B cell (primary cell): ENCODE results near the gene MTERF2. TPM values are rescaled to one million over a fixed set of nuclear protein-coding genes. Genes with fewer than 3 reads are reported as not detected.

Experiments
- ATAC-seq: fragments of 200-7000 bp; cut with Tn5 transposase; one replicate; pipeline ENCODE4 v1.10.0; 2021; ENCODE audit warnings: low read depth, mild to moderate bottlenecking, moderate number of reproducible peaks, moderate library complexity
- CTCF ChIA-PET: fragments of 350-600 bp; sonication (Branson Sonifier 250); formaldehyde crosslinking; loops from one replicate; lab custom pipeline; 2021; ENCODE audit warnings: antibody characterized with exemption, inconsistent platforms; lab: Charles Lee
- POLR2A ChIA-PET: fragments of 350-600 bp; sonication (Branson Sonifier 250); formaldehyde crosslinking; loops from one replicate; lab custom pipeline; 2021; ENCODE audit warnings: antibody characterized with exemption; lab: Charles Lee
- DNase-seq: peaks from one replicate; pipeline ENCODE4 v3.0.0; 2013
- H2AFZ ChIP-seq: 2 replicates; pipeline ENCODE4 v1.6.1; 2012; ENCODE audit warnings: mild to moderate bottlenecking, low read depth, low read length; ENCODE audit not compliant: insufficient read depth, poor library complexity, severe bottlenecking
- H3K27ac ChIP-seq, 2 donors: 1 replicate in 1 of 2; 2 replicates in 1 of 2; pipeline ENCODE4 v1.5.1; 2012 to 2013; ENCODE audit warnings: low read length in 2 of 2, mild to moderate bottlenecking in 2 of 2, moderate library complexity in 1 of 2
- H3K27me3 ChIP-seq, 4 experiments: fragments of 200-600 bp in 1 of 4; sonication (generic) in 1 of 4; replicated peaks in 1 of 4; 1 replicate in 2 of 4; 2 replicates in 2 of 4; pipeline versions ENCODE4 v1.6.1 to v1.7.0; 2013 to 2016; ENCODE audit warnings: low read length in 3 of 4, mild to moderate bottlenecking in 2 of 4, mixed read lengths in 1 of 4, moderate library complexity in 1 of 4; ENCODE audit not compliant: insufficient read depth in 4 of 4, control insufficient read depth in 3 of 4; ENCODE audit errors: control extremely low read depth in 1 of 4
- H3K36me3 ChIP-seq, 2 experiments: replicated peaks in 1 of 2; 1 replicate in 1 of 2; 2 replicates in 1 of 2; pipeline versions ENCODE4 v1.6.1 to v1.7.1; 2013; ENCODE audit warnings: low read length in 1 of 2; ENCODE audit not compliant: insufficient read depth in 2 of 2, control insufficient read depth in 1 of 2; ENCODE audit errors: control extremely low read depth in 1 of 2, extremely low read depth in 1 of 2
- H3K4me1 ChIP-seq, 2 donors: fragments of 200-600 bp in 1 of 2; sonication (generic) in 1 of 2; 1 replicate in 1 of 2; 2 replicates in 1 of 2; pipeline versions ENCODE4 v1.5.1 to v1.6.1; 2013 to 2017; ENCODE audit warnings: low read length in 2 of 2; ENCODE audit not compliant: control insufficient read depth in 2 of 2, insufficient read depth in 2 of 2
- H3K4me2 ChIP-seq: replicated peaks from 2 replicates; pipeline ENCODE3; 2012; ENCODE audit warnings: mild to moderate bottlenecking, low read depth, low read length; ENCODE audit not compliant: poor library complexity, severe bottlenecking
- H3K4me3 ChIP-seq, 5 experiments: fragments of 200-600 bp in 1 of 5; sonication (generic) in 1 of 5; 1 replicate in 3 of 5; 2 replicates in 2 of 5; pipeline versions ENCODE4 v1.5.1 to v1.7.0; 2011 to 2016; ENCODE audit warnings: low read length in 4 of 5, mild to moderate bottlenecking in 4 of 5, low read depth in 2 of 5, control low read depth in 1 of 5, moderate library complexity in 1 of 5; ENCODE audit not compliant: insufficient read depth in 1 of 5; ENCODE audit errors: control extremely low read depth in 1 of 5, extremely low read depth in 1 of 5
- H3K79me2 ChIP-seq: fragments of 200-600 bp; sonication (generic); one replicate; pipeline ENCODE4 v1.6.0; 2016; ENCODE audit warnings: low read length; ENCODE audit not compliant: control insufficient read depth, insufficient read depth
- H3K9ac ChIP-seq: fragments of 200-600 bp; sonication (generic); 2 replicates; pipeline ENCODE4 v1.6.1; 2017; ENCODE audit warnings: mild to moderate bottlenecking, low read length, moderate library complexity
- H3K9me3 ChIP-seq, 3 donors: one replicate each; pipeline versions ENCODE4 v1.6.1 to v1.7.1; 2013; ENCODE audit warnings: low read length in 2 of 3; ENCODE audit not compliant: control insufficient read depth in 2 of 3, insufficient read depth in 1 of 3; ENCODE audit errors: control extremely low read depth in 1 of 3
- H4K20me1 ChIP-seq: 2 replicates; pipeline ENCODE4 v1.6.0; 2012; ENCODE audit warnings: mild to moderate bottlenecking, low read length; ENCODE audit not compliant: insufficient read depth, control insufficient read depth, poor library complexity, severe bottlenecking
- H3K27ac Mint-ChIP-seq: one replicate; pipeline ENCODE4 v1.8.0; 2021; ENCODE audit warnings: mixed read lengths
- H3K27me3 Mint-ChIP-seq: one replicate; pipeline ENCODE4 v1.8.0; 2021; ENCODE audit warnings: mixed read lengths
- H3K4me1 Mint-ChIP-seq: one replicate; pipeline ENCODE4 v1.8.0; 2021; ENCODE audit warnings: mixed read lengths
- H3K4me3 Mint-ChIP-seq: one replicate; pipeline ENCODE4 v1.8.0; 2021; ENCODE audit warnings: mixed read lengths
- H3K9me3 Mint-ChIP-seq: one replicate; pipeline ENCODE4 v1.8.0; 2022; ENCODE audit warnings: mixed read lengths; ENCODE audit not compliant: insufficient read depth
- CTCF ChIP-seq: fragments of 200-600 bp; IDR thresholded peaks from one replicate; pipeline ENCODE4 v1.8.0; 2022; ENCODE audit warnings: antibody characterized with exemption, mild to moderate bottlenecking
- EZH2 ChIP-seq: IDR thresholded peaks from 2 replicates; pipeline ENCODE4 v1.6.1; 2012; ENCODE audit warnings: borderline replicate concordance, low read depth, mild to moderate bottlenecking, moderate library complexity, low read length; ENCODE audit not compliant: insufficient read depth, poor library complexity, severe bottlenecking
- WGBS: methylation state at CpG from one replicate; pipeline ENCODE4 v1.1.5; 2013; ENCODE audit warnings: missing lambda C conversion rate; ENCODE audit not compliant: insufficient coverage; 5-methylcytosine and 5-hydroxymethylcytosine counted together
- intact Hi-C: fragments of 100-400 bp; cut with micrococcal nuclease; formaldehyde crosslinking; loops from one replicate; pipeline ENCODE4 v1.10.0; 2022
- polyA plus RNA-seq: library from polyadenylated mRNA; depleted of rRNA; stranded (reverse); fragments of >200 nt; gene quantifications from 2 replicates; pipeline ENCODE4 v1.2.3, GENCODE V29; 2012
- total RNA-seq, 2 donors: library from RNA; stranded (reverse); fragments of 120-200 nt in 1 of 2; gene quantifications; 1 replicate in 1 of 2; 2 replicates in 1 of 2; pipeline versions ENCODE4 v1.2.3 to v1.2.4, GENCODE V29; 2013 to 2022

Gene MTERF2
- total and polyA plus RNA-seq, 2 donors (not counting 1 experiment from before 2014, with no cell fraction given): 3.7 to 9.4 TPM

DNA sequence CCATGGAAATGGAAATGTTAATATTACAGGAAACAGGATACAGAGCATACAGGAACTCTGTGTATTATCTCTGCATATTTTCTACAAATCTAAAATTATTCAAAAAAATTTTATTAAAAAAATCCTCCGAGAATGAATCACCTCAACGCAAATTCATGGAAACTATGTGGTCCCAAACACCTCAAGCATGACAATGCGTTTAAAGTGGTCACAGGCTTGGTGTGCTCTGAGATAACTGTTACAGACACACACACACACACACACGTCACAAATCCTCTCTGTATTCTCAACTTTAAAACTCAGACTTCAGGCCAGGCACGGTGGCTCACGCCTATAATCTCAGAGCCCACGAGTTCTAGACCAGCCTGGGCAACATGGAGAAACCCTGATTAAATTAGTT, 45.3 kb upstream of the MTERF2 start:
- Histone ChIP-seq H3K4me3 (no peak overlapping the region), H3K27me3 (no peaks in the 10 kb centered on the region), H2AFZ (no peak overlapping the region), H4K20me1 (no peaks in the 10 kb centered on the region), H3K9ac (no peak overlapping the region), H3K4me2 (no peak overlapping the region), H3K27ac (no peak overlapping the region), H3K79me2 (no peaks in the 10 kb centered on the region), H3K4me1 (no peaks in the 10 kb centered on the region), H3K9me3 (no peaks in the 10 kb centered on the region), H3K36me3 (no peaks in the 10 kb centered on the region)
- intact Hi-C loops: no loop called here
- no peak overlapping the region for H3K4me3 Mint-ChIP-seq
- POLR2A ChIA-PET: no interaction called here
- 86% methylated on average over 5 of the region's 7 CpGs for WGBS
- ATAC-seq: no peak
- DNase-seq: no peak
- no peak for TF ChIP-seq EZH2
- no peak for TF ChIP-seq CTCF
- H3K4me1 Mint-ChIP-seq: no peaks in the 10 kb centered on the region
- H3K27me3 Mint-ChIP-seq: peaks cover 2% of the 10 kb centered on the region
- peaks cover 3% of the 10 kb centered on the region for H3K9me3 Mint-ChIP-seq
- no peak overlapping the region for H3K27ac Mint-ChIP-seq
- CTCF ChIA-PET: no interaction called here

GRCh38 chr12:107031061-107031460, 44.1 kb upstream of the MTERF2 start:
- no peak for DNase-seq
- no peaks in the 10 kb centered on the region for H3K9me3 ChIP-seq
- intact Hi-C loops: no loop called here
- H3K36me3 ChIP-seq: no peaks in the 10 kb centered on the region
- H3K4me1 Mint-ChIP-seq: no peaks in the 10 kb centered on the region
- H3K4me3 Mint-ChIP-seq: no peak overlapping the region
- H3K9me3 Mint-ChIP-seq: peaks cover 3% of the 10 kb centered on the region
- ChIA-PET POLR2A (no interaction called here), CTCF (interaction anchor here (0.7 kb wide), 1 partner anchor 111 kb away, joined by 3 read pairs; no protein-coding TSS in a partner anchor)
- H2AFZ ChIP-seq: no peak overlapping the region
- ATAC-seq: no peak
- H3K27ac ChIP-seq: no peak overlapping the region
- H3K4me1 ChIP-seq: no peaks in the 10 kb centered on the region
- H4K20me1 ChIP-seq: no peaks in the 10 kb centered on the region
- H3K4me3 ChIP-seq: no peak overlapping the region
- H3K4me2 ChIP-seq: no peak overlapping the region
- no peaks in the 10 kb centered on the region for H3K27me3 ChIP-seq
- no CpG with 5 or more reads among the region's 2 CpGs for whole genome bisulfite sequencing
- no peak for TF ChIP-seq CTCF
- no peak for TF ChIP-seq EZH2
- no peak overlapping the region for H3K27ac Mint-ChIP-seq
- no peak overlapping the region for H3K9ac ChIP-seq
- H3K79me2 ChIP-seq: no peaks in the 10 kb centered on the region
- H3K27me3 Mint-ChIP-seq: peaks cover 2% of the 10 kb centered on the region
